Stimulated activated naive CD8-positive, alpha-beta T cell treated with anti-CD3 and anti-CD28 coated beads, Interleukin-15, Interleukin-2, amounts not matched to agents 100 ng/mL and 50 ng/mL, for 24 hours (primary cell): ENCODE results near the gene KRT74.

ENCODE experiments used
- H3K27ac Mint-ChIP-seq: one replicate; pipeline ENCODE4 v1.8.0; 2021; ENCODE audit warnings: mild to moderate bottlenecking, mixed read lengths
- H3K27me3 Mint-ChIP-seq: one replicate; pipeline ENCODE4 v1.8.0; 2021; ENCODE audit warnings: mixed read lengths
- H3K36me3 Mint-ChIP-seq: one replicate; pipeline ENCODE4 v1.8.0; 2021; ENCODE audit warnings: low read depth, mixed read lengths
- H3K4me1 Mint-ChIP-seq: one replicate; pipeline ENCODE4 v1.8.0; 2021; ENCODE audit warnings: low read depth, mixed read lengths
- H3K4me3 Mint-ChIP-seq: one replicate; pipeline ENCODE4 v1.8.0; 2021; ENCODE audit warnings: mild to moderate bottlenecking, mixed read lengths
- H3K9me3 Mint-ChIP-seq: one replicate; pipeline ENCODE4 v1.8.0; 2021; ENCODE audit warnings: mixed read lengths

The KRT74 gene

DNA sequence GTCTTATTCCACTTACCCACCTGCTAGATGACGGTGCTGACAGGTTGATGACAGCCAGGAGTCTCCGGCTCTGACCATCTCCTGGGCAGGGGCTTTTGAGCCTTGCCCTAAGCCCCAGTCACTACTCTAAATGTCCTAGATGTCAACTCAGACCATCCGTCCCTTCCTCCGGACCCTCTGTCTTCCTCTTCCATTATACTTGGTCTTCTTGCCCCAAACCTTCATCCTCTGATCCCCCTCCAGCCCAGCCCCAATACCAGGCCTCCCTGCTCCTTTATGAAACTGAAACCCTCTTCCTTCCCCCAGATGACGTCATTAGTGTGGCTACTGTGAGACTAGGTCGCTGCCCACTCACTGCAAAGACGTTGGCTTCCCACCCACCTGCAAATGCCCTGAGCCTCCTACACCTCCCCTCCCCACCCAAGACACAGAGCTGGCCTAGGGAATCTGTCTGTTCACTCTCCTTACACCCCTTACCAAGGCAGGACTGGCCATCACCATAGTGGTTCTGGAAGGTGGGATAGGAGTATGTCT is 30.8 kb downstream of the KRT74 start:
- H3K27me3 Mint-ChIP-seq = no peaks in the 10 kb centered on the region
- H3K4me3 Mint-ChIP-seq = no peak overlapping the region
- peaks cover 6% of the 10 kb centered on the region for H3K4me1 Mint-ChIP-seq
- no peaks in the 10 kb centered on the region for H3K36me3 Mint-ChIP-seq
- H3K27ac Mint-ChIP-seq = no peak overlapping the region
- no peaks in the 10 kb centered on the region for H3K9me3 Mint-ChIP-seq

DNA sequence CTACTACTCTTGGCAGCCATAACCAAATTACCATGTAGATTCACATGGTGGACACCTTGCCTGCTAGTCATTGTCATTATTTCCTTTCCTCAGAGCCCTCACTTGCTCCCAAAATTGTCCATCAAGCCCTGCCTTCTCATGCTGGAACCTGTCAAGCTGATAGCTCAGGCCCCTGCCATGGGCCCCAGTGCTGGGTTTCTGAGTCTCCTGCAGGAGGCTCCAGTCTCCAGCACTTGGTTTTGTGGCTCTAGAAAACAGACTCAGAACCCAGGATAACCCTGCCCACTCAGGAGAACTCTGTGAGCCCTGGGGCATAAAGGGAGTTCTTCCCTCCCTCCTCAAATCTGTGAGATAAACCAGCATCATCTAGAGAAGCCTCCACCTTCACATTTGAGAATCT is 31.5 kb downstream of the KRT74 start:
- Mint-ChIP-seq H3K4me1 (peaks cover 6% of the 10 kb centered on the region), H3K27ac (no peak overlapping the region), H3K4me3 (no peak overlapping the region), H3K27me3 (no peaks in the 10 kb centered on the region), H3K9me3 (no peaks in the 10 kb centered on the region), H3K36me3 (no peaks in the 10 kb centered on the region)

DNA sequence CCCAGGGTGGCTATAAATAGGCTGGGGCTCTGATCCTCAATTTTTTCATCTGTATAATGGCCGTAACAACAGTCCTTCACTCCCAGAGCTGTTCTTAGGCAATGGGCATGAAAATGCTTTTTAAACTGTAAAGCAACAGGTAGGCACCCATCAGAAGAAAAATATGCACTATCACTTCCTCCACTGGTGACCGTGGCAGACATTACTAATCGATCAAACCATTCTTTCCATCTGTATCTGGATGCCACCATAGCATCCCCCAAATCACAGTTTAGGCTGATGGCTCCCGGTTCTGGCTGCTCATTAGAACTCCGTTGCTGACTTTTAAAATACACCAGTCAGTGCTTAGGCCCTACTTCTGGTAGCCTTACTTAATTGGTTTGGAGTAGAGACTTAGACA is 31.9 kb downstream of the KRT74 start:
- no peaks in the 10 kb centered on the region for H3K9me3 Mint-ChIP-seq
- no peak overlapping the region for H3K27ac Mint-ChIP-seq
- H3K4me3 Mint-ChIP-seq = no peak overlapping the region
- H3K4me1 Mint-ChIP-seq = peaks cover 6% of the 10 kb centered on the region
- H3K27me3 Mint-ChIP-seq = no peaks in the 10 kb centered on the region
- no peaks in the 10 kb centered on the region for H3K36me3 Mint-ChIP-seq

DNA sequence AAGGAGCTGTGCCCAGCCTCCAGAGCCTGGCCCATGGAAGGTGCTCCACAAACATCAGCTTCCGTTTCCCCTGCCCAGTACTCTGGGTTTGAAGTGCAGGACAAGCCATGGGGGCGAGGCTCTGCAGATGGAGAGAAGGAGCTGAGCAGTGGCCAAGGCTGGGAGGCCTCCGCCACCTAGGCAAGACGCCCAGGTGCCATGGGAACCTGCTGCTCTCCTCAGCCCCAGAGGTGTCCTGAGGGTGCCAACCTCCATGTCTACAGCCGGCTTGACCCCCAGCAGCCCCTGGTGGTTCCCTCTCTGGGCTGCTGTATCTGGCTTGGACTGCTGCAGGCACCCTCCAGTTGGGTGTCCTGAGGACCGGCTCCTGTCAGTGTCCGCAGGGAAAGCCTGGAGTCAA is 33.1 kb downstream of the KRT74 start:
- H3K4me3 Mint-ChIP-seq = no peak overlapping the region
- no peak overlapping the region for H3K27ac Mint-ChIP-seq
- no peaks in the 10 kb centered on the region for H3K27me3 Mint-ChIP-seq
- no peaks in the 10 kb centered on the region for H3K9me3 Mint-ChIP-seq
- H3K4me1 Mint-ChIP-seq = peaks cover 6% of the 10 kb centered on the region
- H3K36me3 Mint-ChIP-seq = no peaks in the 10 kb centered on the region

DNA sequence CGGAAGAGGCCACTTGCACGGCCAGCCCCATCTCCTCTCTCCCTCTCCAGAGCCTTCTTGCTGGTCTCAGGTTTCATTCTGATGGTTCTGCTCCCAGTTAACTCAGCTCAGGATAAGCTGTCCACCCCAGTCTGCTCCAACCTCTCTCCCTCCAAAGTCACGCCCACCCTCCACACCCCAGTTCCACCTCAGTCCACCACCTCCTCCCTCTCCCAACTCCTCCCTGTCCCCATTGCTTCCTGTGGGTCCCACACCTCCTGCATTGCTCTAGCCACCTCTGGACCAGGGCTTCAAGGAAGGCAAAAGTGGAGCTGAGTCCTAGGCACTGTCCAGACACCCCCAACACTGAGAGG is 33.8 kb downstream of the KRT74 start:
- Mint-ChIP-seq H3K4me1 (peaks cover 6% of the 10 kb centered on the region), H3K27ac (no peak overlapping the region), H3K36me3 (no peaks in the 10 kb centered on the region), H3K4me3 (no peak overlapping the region), H3K9me3 (no peaks in the 10 kb centered on the region), H3K27me3 (no peaks in the 10 kb centered on the region)

DNA sequence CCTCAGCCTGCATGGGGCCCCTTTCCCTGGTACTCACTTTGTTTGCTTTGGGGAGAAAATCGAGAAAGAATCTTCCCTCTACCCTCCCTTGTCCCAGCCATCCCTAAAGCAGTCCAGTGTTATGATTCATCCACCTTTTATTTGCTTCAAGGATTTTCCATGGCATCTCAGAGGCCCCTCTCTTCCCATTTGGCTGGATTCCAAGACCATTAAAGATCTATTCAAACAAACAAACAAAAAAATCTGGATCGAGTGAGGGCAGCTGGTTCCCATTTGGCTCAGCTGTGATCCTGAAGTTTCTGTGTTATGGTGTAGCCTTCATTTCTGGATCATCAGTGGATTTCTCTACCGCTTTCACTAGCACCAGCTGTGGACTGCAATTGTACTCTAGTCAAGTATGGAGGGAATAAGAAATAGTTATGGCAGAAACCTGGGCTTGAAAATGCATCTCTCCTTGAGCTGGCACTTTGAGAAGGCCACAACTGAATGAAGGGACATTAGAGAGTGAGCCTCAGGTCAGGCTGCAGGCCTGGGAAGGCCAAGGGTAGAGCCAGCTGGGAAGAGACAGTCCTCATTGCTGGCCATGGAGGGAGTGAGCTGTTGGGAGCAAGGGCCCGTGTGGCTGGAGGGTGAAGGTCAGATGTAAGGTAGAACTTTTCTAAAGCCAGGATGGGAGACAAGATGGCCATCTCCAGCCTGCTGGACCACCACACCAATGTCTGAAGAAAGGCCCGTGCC is 34.4 kb downstream of the KRT74 start:
- H3K27me3 Mint-ChIP-seq = no peaks in the 10 kb centered on the region
- H3K27ac Mint-ChIP-seq = no peak overlapping the region
- H3K9me3 Mint-ChIP-seq = no peaks in the 10 kb centered on the region
- no peaks in the 10 kb centered on the region for H3K36me3 Mint-ChIP-seq
- no peak overlapping the region for H3K4me3 Mint-ChIP-seq
- peaks cover 6% of the 10 kb centered on the region for H3K4me1 Mint-ChIP-seq

DNA sequence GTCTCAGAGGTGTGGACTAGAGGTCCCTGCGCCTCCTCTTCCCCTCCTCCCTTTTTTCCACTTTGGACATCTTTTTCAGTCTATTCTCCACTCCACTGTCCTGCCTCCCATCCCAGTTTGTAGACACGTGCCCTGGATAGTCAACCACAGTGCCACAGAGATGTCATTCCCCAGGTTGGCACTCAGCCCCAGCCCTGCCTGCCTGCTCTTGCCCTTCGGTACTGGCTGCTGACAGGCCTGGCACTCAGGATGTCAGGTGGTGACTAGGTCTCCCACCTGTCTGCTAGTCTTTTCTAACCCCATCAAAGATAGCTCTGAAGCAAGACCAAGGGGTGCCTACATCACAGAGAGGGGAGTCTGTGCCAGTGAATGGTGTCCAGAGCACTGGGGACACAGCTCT is 36.5 kb downstream of the KRT74 start:
- Mint-ChIP-seq H3K9me3 (no peaks in the 10 kb centered on the region), H3K27ac (no peak overlapping the region), H3K27me3 (no peaks in the 10 kb centered on the region), H3K4me3 (no peak overlapping the region), H3K4me1 (no peaks in the 10 kb centered on the region), H3K36me3 (no peaks in the 10 kb centered on the region)

DNA sequence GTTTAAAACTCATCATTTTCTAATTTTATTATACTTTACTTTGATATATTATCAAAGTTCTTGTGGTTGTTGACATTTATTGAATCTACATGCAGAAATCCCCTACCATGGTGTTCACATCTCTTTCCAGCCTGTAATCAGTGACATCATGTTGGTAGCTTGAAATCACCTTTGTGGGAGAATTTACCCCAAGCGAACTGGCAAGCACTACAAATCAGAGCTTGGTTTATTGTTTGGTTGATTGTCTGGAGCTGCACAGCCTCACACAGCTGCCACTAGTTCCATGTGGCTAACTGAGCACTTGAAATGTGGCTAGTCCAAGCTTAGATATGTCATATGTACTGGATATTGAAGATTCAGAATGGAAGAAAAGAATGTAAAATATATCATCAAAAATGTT is 38.1 kb downstream of the KRT74 start:
- Mint-ChIP-seq H3K27me3 (no peaks in the 10 kb centered on the region), H3K27ac (no peak overlapping the region), H3K36me3 (no peaks in the 10 kb centered on the region), H3K9me3 (no peaks in the 10 kb centered on the region), H3K4me1 (no peaks in the 10 kb centered on the region), H3K4me3 (no peak overlapping the region)

DNA sequence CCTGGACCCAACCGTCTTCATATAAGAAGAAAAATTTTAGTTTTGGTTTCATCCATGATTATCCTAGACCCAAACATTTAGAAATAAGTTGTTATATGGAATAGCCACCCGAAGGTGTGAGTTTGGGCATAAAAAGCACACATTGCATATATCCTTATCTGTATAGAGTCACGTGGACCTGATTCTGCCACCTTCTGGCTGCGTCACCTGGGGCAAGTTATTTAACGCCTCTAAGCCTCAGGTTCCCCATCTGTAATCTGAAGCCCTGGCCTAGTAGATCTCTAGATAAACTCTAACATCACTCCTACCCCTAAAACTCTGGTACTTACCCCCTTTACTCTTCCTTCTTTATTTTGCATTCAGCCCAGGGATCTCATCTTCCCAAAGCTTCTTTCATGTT is 39.2 kb downstream of the KRT74 start:
- Mint-ChIP-seq H3K9me3 (no peaks in the 10 kb centered on the region), H3K27me3 (no peaks in the 10 kb centered on the region), H3K27ac (no peak overlapping the region)

DNA sequence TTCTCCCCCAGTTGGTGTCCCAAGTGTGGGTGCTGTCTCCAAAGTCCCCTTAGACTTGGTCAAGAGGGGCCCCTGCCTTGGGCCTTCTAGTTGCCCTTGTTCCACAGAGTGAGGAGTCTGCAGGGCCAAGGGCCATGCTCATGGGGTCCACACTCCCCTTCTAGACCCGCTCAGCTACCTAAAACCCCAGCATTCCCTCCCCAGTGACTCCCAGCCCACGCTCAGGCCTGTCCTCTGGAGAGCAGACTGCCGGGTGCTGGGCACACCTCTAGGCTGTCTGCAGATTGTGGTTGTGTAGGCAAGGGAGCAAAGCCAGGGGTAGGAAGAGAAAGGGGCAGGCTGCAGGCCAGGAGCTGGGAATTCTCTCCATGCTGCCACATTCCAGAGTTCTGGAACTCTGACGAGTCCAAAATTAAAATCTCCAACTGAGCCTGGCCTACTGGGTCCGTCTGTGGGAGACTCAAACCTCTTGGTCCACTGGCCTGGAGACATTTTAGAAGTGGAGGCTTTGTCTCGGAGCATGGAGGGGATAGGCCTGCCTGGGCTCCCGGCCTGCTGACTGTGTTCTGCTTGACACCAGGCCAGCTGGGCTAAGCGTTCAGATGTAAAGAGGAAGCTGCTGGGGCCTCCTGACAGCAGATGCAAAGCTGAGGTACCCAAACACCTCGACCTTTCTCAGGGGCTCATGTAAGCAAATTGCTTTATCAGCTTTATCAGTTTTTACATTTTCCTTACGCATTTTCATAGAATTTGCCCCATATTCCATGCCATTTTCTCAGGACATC is 39.8 kb downstream of the KRT74 start:
- Mint-ChIP-seq H3K27me3 (no peaks in the 10 kb centered on the region), H3K27ac (no peak overlapping the region), H3K4me3 (no peak overlapping the region), H3K4me1 (no peaks in the 10 kb centered on the region), H3K36me3 (no peaks in the 10 kb centered on the region), H3K9me3 (no peaks in the 10 kb centered on the region)

More for the DNA sequence above, 39.2 kb downstream of the KRT74 start:
- Mint-ChIP-seq H3K36me3 (no peaks in the 10 kb centered on the region), H3K4me3 (no peak overlapping the region), H3K4me1 (no peaks in the 10 kb centered on the region)

DNA sequence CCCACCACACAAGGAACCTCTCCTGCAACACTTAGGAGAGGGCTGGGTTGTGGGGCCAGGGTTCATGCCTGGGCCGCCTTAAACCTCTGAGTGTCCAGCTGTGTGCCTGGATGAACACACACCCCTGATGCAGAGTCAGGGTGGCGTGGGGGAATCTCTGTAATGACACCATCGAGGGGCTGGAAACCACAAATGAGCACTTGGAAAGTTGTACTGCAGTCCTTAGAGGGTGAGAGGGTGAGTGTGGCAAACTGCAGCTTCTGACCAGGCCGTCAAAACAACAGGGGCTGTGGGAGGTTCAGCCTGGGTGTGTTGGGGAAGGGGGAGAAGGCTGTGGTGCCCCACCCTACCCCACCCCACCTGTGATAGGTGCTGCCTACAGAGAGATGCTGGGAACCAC is 41.0 kb downstream of the KRT74 start:
- Mint-ChIP-seq H3K27ac (no peak overlapping the region), H3K9me3 (no peaks in the 10 kb centered on the region), H3K27me3 (no peaks in the 10 kb centered on the region), H3K36me3 (no peaks in the 10 kb centered on the region), H3K4me1 (no peaks in the 10 kb centered on the region), H3K4me3 (no peak overlapping the region)

DNA sequence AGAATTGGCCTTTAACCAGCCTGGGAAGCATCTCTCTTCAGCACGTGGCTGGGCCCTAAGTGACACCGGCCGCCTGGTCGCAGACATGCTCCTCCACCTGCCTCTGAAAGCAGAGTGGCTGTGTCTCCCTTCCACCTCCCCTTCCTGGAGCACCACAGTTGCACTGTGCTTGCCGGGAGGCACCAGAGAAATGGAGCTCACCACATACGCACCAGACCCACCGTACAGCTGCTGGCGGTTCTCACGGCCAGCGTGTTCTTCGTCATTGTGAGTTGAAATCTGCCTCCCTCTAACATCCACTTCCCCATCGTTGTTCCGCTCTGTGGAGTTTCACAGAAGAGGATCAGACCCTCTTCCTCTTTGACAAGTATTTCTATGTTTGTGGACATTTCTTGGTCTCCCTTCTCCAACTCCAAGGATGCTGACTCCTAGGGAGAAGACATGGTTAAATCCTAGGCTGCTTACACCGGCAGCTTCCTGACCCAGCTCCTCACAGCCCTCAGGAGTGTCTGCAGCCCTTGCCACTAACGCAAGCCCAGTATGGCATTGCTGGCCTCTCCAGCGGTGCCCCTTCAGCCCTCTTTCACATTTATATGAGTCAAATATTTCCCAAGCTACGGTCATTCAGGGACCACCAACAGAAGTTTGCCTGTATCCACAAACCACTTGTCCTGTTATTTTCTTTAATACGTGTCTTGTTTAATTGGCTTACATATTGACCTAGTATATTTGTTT is 41.9 kb downstream of the KRT74 start:
- Mint-ChIP-seq H3K27ac (no peak overlapping the region), H3K4me1 (no peaks in the 10 kb centered on the region), H3K9me3 (no peaks in the 10 kb centered on the region), H3K4me3 (no peak overlapping the region), H3K36me3 (no peaks in the 10 kb centered on the region), H3K27me3 (no peaks in the 10 kb centered on the region)

DNA sequence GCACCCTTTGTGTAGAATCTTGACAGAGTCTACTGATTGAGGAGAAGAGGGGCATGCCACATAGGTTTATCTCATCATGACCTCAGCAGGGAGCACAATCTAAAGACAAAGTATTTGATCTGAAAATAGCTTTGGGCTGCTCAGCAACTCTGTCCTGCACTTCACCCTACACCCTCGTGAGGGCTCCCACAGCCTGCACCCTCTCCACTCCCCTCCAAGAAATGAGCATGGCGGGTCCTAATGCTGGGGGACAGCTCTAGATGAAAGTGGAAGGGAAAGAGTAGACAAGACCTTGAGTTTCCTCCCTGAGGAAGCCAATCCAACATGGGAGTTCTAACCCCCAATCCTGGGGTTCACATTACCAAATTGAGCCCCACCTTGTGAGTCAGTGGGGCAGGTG is 42.7 kb downstream of the KRT74 start:
- Mint-ChIP-seq H3K4me1 (no peaks in the 10 kb centered on the region), H3K27ac (no peak overlapping the region), H3K36me3 (no peaks in the 10 kb centered on the region), H3K9me3 (no peaks in the 10 kb centered on the region), H3K4me3 (no peak overlapping the region), H3K27me3 (no peaks in the 10 kb centered on the region)

DNA sequence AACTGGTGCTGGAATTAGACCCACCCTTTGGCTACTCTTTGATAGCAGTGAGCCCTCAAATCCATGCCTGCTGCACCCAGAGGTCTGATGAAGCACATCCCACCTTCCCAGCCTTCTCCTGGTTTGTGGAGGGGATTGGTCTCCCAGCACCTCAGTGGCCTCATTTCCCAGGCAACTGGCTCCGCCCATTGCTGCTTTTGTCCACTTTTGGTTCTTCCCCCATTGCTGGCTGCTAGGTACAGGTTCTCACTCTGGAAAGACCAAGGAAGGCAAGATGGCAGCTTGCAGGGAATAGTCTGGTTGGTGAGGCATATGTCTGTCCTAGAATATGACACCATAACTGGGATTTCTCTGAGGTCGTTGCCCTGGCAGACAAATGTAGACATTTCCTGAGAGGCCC is 43.3 kb downstream of the KRT74 start:
- H3K36me3 Mint-ChIP-seq = no peaks in the 10 kb centered on the region
- no peaks in the 10 kb centered on the region for H3K27me3 Mint-ChIP-seq
- H3K4me1 Mint-ChIP-seq = no peaks in the 10 kb centered on the region
- H3K9me3 Mint-ChIP-seq = no peaks in the 10 kb centered on the region
- no peak overlapping the region for H3K27ac Mint-ChIP-seq
- no peak overlapping the region for H3K4me3 Mint-ChIP-seq

DNA sequence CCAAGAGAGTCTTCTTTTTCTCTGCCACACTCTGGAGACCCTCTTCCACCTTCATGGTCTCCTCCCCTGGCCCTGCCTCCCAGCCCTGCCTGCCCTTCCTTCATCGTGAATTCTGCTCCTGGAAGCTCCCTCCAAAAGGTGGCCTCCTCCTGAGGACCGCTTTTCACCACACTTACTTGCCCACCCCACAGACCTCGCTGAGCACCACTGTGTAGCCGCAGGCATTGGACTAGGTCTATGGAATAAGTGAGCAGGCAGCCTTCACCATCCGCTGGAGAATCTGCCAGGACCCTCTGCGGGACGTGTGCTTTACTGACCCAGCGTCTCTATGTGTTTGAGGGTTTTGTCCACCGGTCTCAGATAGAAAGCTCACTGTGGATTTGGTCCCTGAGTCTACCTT is 43.8 kb downstream of the KRT74 start:
- Mint-ChIP-seq H3K4me1 (no peaks in the 10 kb centered on the region), H3K27me3 (no peaks in the 10 kb centered on the region), H3K36me3 (no peaks in the 10 kb centered on the region), H3K27ac (no peak overlapping the region), H3K4me3 (no peak overlapping the region), H3K9me3 (no peaks in the 10 kb centered on the region)
